ENCODE data around the gene ITGB2. TPM values are rescaled to one million over a fixed set of nuclear protein-coding genes. Genes with fewer than 3 reads are reported as not detected.

Gene ITGB2
- total RNA-seq, 1 donor from 2014 or later: 0.15 TPM

- peak; percentile 72 for TF ChIP-seq CTCF (IDR thresholded peaks at IDR 0.05)
- peaks cover 3% of the 10 kb centered on the region for H3K36me3 Mint-ChIP-seq (ENCODE audit: low read depth)
- H3K27ac Mint-ChIP-seq (ENCODE audit: unreplicated experiment): peak overlapping the region; percentile 22
- no peaks in the 10 kb centered on the region for H3K9me3 Mint-ChIP-seq (ENCODE audit: low read depth)
- H3K4me1 Mint-ChIP-seq (ENCODE audit: low read depth): peaks cover 39% of the 10 kb centered on the region
- H3K27me3 Mint-ChIP-seq (ENCODE audit: low read depth): no peaks in the 10 kb centered on the region
- peak overlapping the region; percentile 78 for H3K4me3 Mint-ChIP-seq (ENCODE audit: unreplicated experiment)
- no peak for DNase-seq (ENCODE audit: low spot score)
Observed at GRCh38 chr21:44875316-44875700, 45.4 kb downstream of the ITGB2 start.

GRCh38 chr21:44874497-44875315 is 46.0 kb downstream of the ITGB2 start:
- peaks cover 3% of the 10 kb centered on the region for H3K36me3 Mint-ChIP-seq (ENCODE audit: low read depth)
- H3K27me3 Mint-ChIP-seq (ENCODE audit: low read depth): no peaks in the 10 kb centered on the region
- peaks cover 43% of the 10 kb centered on the region for H3K4me1 Mint-ChIP-seq (ENCODE audit: low read depth)
- TF ChIP-seq CTCF (IDR thresholded peaks at IDR 0.05): no peak
- H3K9me3 Mint-ChIP-seq (ENCODE audit: low read depth): no peaks in the 10 kb centered on the region
- peak overlapping the region; percentile 78 for H3K4me3 Mint-ChIP-seq (ENCODE audit: unreplicated experiment)
- no peak for DNase-seq (ENCODE audit: low spot score)
- peak overlapping the region; percentile 82 for H3K27ac Mint-ChIP-seq (ENCODE audit: unreplicated experiment)

GRCh38 chr21:44874240-44874496 is 46.5 kb downstream of the ITGB2 start:
- Mint-ChIP-seq H3K9me3 (ENCODE audit: low read depth) (no peaks in the 10 kb centered on the region), H3K27ac (ENCODE audit: unreplicated experiment) (peak overlapping the region; percentile 82), H3K27me3 (ENCODE audit: low read depth) (no peaks in the 10 kb centered on the region), H3K4me3 (ENCODE audit: unreplicated experiment) (peak overlapping the region; percentile 78), H3K4me1 (ENCODE audit: low read depth) (peaks cover 47% of the 10 kb centered on the region), H3K36me3 (ENCODE audit: low read depth) (peaks cover 3% of the 10 kb centered on the region)
- no peak for DNase-seq (ENCODE audit: low spot score)
- TF ChIP-seq CTCF (IDR thresholded peaks at IDR 0.05): no peak

- Mint-ChIP-seq H3K36me3 (ENCODE audit: low read depth) (peaks cover 3% of the 10 kb centered on the region), H3K4me1 (ENCODE audit: low read depth) (peaks cover 52% of the 10 kb centered on the region), H3K9me3 (ENCODE audit: low read depth) (no peaks in the 10 kb centered on the region), H3K4me3 (ENCODE audit: unreplicated experiment) (peak within 1 kb of the TSS; percentile 92), H3K27ac (ENCODE audit: unreplicated experiment) (peak within 1 kb of the TSS; percentile 96), H3K27me3 (ENCODE audit: low read depth) (no peaks in the 10 kb centered on the region)
- TF ChIP-seq CTCF (IDR thresholded peaks at IDR 0.05): no peak
- DNase-seq (ENCODE audit: low spot score): no peak
Observed at GRCh38 chr21:44873356-44874239, 47.1 kb downstream of the ITGB2 start, which contains the start of gene PTTG1IP. Gene PTTG1IP (minus strand): TSS chr21:44873690. CDS start chr21:44873616, 74 bp downstream.

GRCh38 chr21:44872649-44873355 is 47.9 kb downstream of the ITGB2 start:
- H3K4me1 Mint-ChIP-seq (ENCODE audit: low read depth): peaks cover 60% of the 10 kb centered on the region

More at GRCh38 chr21:44872649-44873355, 47.9 kb downstream of the ITGB2 start:
- TF ChIP-seq CTCF (IDR thresholded peaks at IDR 0.05): no peak
- Mint-ChIP-seq H3K4me3 (ENCODE audit: unreplicated experiment) (peak overlapping the region; percentile 92), H3K36me3 (ENCODE audit: low read depth) (peaks cover 3% of the 10 kb centered on the region), H3K27me3 (ENCODE audit: low read depth) (no peaks in the 10 kb centered on the region), H3K9me3 (ENCODE audit: low read depth) (no peaks in the 10 kb centered on the region), H3K27ac (ENCODE audit: unreplicated experiment) (peak overlapping the region; percentile 96)
- DNase-seq (ENCODE audit: low spot score): peak; percentile 79

All from chondrocyte (in vitro differentiated cells).